Measurements from ENCODE around the gene TP63.

Gene TP63

GRCh38 chr3:189720736-189721417 is 89.7 kb downstream of the TP63 start:
- Histone ChIP-seq H3K27ac (ENCODE audit: insufficient read depth in 1 of 2, low read depth in 1 of 2, low read length in 2 of 2, poor library complexity in 1 of 2, severe bottlenecking in 2 of 2) (no peak overlapping the region), H3K4me3 (ENCODE audit: control insufficient read depth in 1 of 7, extremely low read depth in 1 of 7, insufficient read depth in 4 of 7, low read depth in 2 of 7, low read length in 6 of 7) (no peak overlapping the region), H3K9me3 (ENCODE audit: control extremely low read depth in 1 of 5, control insufficient read depth in 4 of 5, insufficient read depth in 2 of 5, low read depth in 1 of 5, low read length in 4 of 5) (no peaks in the 10 kb centered on the region), H3K36me3 (ENCODE audit: control insufficient read depth in 4 of 4, insufficient read depth in 4 of 4, low read length in 3 of 4) (no peaks in the 10 kb centered on the region), H3K27me3 (replicated peaks in 2 of 5; ENCODE audit: control insufficient read depth in 4 of 5, insufficient read depth in 5 of 5, low read length in 4 of 5) (peaks cover 0 to 1% (median 0%) of the 10 kb centered on the region in 5 experiments), H3K4me1 (ENCODE audit: control extremely low read depth in 1 of 4, control insufficient read depth in 4 of 4, insufficient read depth in 4 of 4, low read length in 3 of 4) (no peaks in the 10 kb centered on the region)
- 97% methylated on average over 3 of the region's 5 CpGs for WGBS (ENCODE audit: insufficient coverage)
- CTCF ChIA-PET = no interaction called here
- no peak for DNase-seq
- POLR2A ChIA-PET = no interaction called here

DNA sequence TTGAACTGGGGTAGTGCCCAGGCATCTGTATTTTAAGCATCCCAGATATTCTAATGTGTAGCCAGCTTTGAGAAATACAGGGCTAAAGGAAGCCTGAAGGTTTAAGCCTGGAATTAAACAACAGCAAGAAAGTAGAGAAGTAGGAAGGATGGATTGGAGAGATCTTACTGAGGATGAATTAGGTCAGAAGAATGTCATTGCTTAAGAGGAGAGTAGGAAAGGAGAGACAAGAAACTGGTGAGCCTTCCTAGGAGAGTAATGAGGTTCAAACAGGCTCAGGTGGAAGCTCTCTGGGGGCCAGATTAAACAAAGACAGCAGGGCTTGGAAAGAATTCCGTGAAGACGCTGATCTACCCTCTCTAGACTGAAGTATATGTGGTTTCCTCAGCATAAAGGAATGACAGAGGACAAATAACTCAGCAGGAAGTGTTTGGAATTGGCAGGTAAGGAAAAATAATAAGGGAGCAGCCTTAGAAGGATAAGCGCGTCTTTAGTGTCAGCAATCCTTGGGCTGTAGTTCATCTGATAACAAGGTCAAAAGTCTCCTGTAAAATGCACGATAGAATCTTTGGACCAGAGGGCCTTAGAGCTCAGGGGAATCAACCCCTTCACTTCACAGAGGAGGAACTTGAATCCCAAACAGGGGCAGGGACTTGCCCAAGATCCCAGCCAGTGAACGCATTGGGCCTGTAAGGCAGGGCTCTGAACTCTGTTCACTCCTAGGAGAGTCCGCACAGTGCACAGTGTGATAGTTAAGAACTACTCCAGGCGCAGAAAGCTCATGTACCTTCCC is 90.9 kb downstream of the TP63 start:
- Histone ChIP-seq H3K4me3 (ENCODE audit: control insufficient read depth in 1 of 7, extremely low read depth in 1 of 7, insufficient read depth in 4 of 7, low read depth in 2 of 7, low read length in 6 of 7) (no peak overlapping the region), H3K27me3 (replicated peaks in 2 of 5; ENCODE audit: control insufficient read depth in 4 of 5, insufficient read depth in 5 of 5, low read length in 4 of 5) (peaks cover 0 to 1% (median 0%) of the 10 kb centered on the region in 5 experiments), H3K27ac (ENCODE audit: insufficient read depth in 1 of 2, low read depth in 1 of 2, low read length in 2 of 2, poor library complexity in 1 of 2, severe bottlenecking in 2 of 2) (no peak overlapping the region), H3K9me3 (ENCODE audit: control extremely low read depth in 1 of 5, control insufficient read depth in 4 of 5, insufficient read depth in 2 of 5, low read depth in 1 of 5, low read length in 4 of 5) (no peaks in the 10 kb centered on the region), H3K36me3 (ENCODE audit: control insufficient read depth in 4 of 4, insufficient read depth in 4 of 4, low read length in 3 of 4) (no peaks in the 10 kb centered on the region), H3K4me1 (ENCODE audit: control extremely low read depth in 1 of 4, control insufficient read depth in 4 of 4, insufficient read depth in 4 of 4, low read length in 3 of 4) (no peaks in the 10 kb centered on the region)
- CTCF ChIA-PET = no interaction called here
- WGBS (ENCODE audit: insufficient coverage) = 98% methylated on average over 8 of the region's 8 CpGs
- no peak for DNase-seq
- POLR2A ChIA-PET = no interaction called here

DNA sequence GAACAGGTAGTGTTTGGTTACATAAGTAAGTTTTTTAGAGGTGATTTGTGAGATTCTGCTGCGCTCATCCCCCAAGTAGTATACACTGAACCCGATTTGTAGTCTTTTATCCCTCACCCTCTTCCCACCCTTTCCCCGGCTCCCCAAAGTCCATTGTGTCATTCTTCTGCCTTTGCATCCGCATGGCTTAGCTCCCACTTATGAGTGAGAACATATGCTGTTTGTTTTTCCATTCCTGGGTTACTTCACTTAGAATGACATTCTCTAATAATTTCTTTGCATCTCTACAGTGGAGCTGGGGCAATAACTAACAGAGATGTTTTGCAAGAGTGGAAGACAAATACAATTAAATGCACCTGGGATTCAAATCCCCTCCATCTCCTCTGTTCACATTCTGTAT is 93.2 kb downstream of the TP63 start:
- WGBS (ENCODE audit: insufficient coverage) = no CpG with 5 or more reads among the region's 4 CpGs
- Histone ChIP-seq H3K4me1 (ENCODE audit: control extremely low read depth in 1 of 4, control insufficient read depth in 4 of 4, insufficient read depth in 4 of 4, low read length in 3 of 4) (no peaks in the 10 kb centered on the region), H3K9me3 (ENCODE audit: control extremely low read depth in 1 of 5, control insufficient read depth in 4 of 5, insufficient read depth in 2 of 5, low read depth in 1 of 5, low read length in 4 of 5) (no peaks in the 10 kb centered on the region), H3K27ac (ENCODE audit: insufficient read depth in 1 of 2, low read depth in 1 of 2, low read length in 2 of 2, poor library complexity in 1 of 2, severe bottlenecking in 2 of 2) (no peak overlapping the region), H3K27me3 (replicated peaks in 2 of 5; ENCODE audit: control insufficient read depth in 4 of 5, insufficient read depth in 5 of 5, low read length in 4 of 5) (peaks cover 0 to 1% (median 0%) of the 10 kb centered on the region in 5 experiments), H3K36me3 (ENCODE audit: control insufficient read depth in 4 of 4, insufficient read depth in 4 of 4, low read length in 3 of 4) (no peaks in the 10 kb centered on the region), H3K4me3 (ENCODE audit: control insufficient read depth in 1 of 7, extremely low read depth in 1 of 7, insufficient read depth in 4 of 7, low read depth in 2 of 7, low read length in 6 of 7) (no peak overlapping the region)
- no peak for DNase-seq
- ChIA-PET CTCF (no interaction called here), POLR2A (interaction anchor here (0.7 kb wide), 1 partner anchor 226 kb away, joined by 5 read pairs; no protein-coding TSS in a partner anchor)

DNA sequence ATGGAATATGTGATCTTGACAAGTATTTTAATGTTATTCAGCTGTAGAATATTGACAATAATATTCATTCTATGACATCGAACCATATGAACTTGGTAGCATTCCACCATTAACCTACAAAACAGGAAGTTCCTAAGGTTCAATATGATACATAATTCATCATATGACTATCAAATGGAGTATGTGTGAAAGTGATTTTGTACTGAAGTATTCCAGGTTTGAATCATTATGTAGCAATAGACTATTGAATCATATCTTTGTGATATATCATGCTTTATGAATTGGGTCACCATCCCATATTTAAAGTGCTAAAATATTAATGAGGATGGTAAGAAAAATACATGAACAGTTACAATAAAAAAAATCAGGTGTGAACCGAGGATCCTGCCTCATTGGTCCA is 95.1 kb downstream of the TP63 start:
- DNase-seq = no peak
- H3K27me3 ChIP-seq (replicated peaks in 2 of 5; ENCODE audit: control insufficient read depth in 4 of 5, insufficient read depth in 5 of 5, low read length in 4 of 5) = peaks cover 0 to 1% (median 0%) of the 10 kb centered on the region in 5 experiments
- WGBS (ENCODE audit: insufficient coverage) = 100% methylated on average over 1 of the region's 2 CpGs
- no peak overlapping the region for H3K4me3 ChIP-seq (ENCODE audit: control insufficient read depth in 1 of 7, extremely low read depth in 1 of 7, insufficient read depth in 4 of 7, low read depth in 2 of 7, low read length in 6 of 7)
- ChIA-PET POLR2A (no interaction called here), CTCF (no interaction called here)
- H3K36me3 ChIP-seq (ENCODE audit: control insufficient read depth in 4 of 4, insufficient read depth in 4 of 4, low read length in 3 of 4) = no peaks in the 10 kb centered on the region
- H3K27ac ChIP-seq (ENCODE audit: insufficient read depth in 1 of 2, low read depth in 1 of 2, low read length in 2 of 2, poor library complexity in 1 of 2, severe bottlenecking in 2 of 2) = no peak overlapping the region
- no peaks in the 10 kb centered on the region for H3K9me3 ChIP-seq (ENCODE audit: control extremely low read depth in 1 of 5, control insufficient read depth in 4 of 5, insufficient read depth in 2 of 5, low read depth in 1 of 5, low read length in 4 of 5)
- no peaks in the 10 kb centered on the region for H3K4me1 ChIP-seq (ENCODE audit: control extremely low read depth in 1 of 4, control insufficient read depth in 4 of 4, insufficient read depth in 4 of 4, low read length in 3 of 4)

DNA sequence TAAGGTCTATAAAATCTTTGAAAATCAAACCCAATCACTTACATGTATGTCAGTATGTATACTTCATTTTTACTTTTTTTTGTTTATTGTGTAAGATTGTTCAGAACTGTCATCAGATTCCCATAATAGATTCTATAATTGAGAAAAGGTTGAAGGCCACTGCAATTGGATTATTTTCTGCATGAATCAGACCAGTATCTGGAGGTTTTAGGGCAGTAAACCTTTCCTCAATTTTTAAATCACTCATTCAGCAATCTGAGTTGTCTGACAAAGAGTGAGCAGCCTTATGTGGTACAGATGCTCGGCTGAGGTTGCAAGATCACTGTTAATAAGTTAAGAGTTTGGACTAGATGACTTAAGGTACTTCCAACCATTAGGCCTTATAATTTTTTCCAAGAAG is 96.0 kb downstream of the TP63 start:
- DNase-seq = no peak
- no peaks in the 10 kb centered on the region for H3K27me3 ChIP-seq (replicated peaks in 2 of 5; ENCODE audit: control insufficient read depth in 4 of 5, insufficient read depth in 5 of 5, low read length in 4 of 5)
- no peaks in the 10 kb centered on the region for H3K9me3 ChIP-seq (ENCODE audit: control extremely low read depth in 1 of 5, control insufficient read depth in 4 of 5, insufficient read depth in 2 of 5, low read depth in 1 of 5, low read length in 4 of 5)
- CTCF ChIA-PET = no interaction called here
- no peak overlapping the region for H3K4me3 ChIP-seq (ENCODE audit: control insufficient read depth in 1 of 7, extremely low read depth in 1 of 7, insufficient read depth in 4 of 7, low read depth in 2 of 7, low read length in 6 of 7)
- no peak overlapping the region for H3K27ac ChIP-seq (ENCODE audit: insufficient read depth in 1 of 2, low read depth in 1 of 2, low read length in 2 of 2, poor library complexity in 1 of 2, severe bottlenecking in 2 of 2)
- POLR2A ChIA-PET = no interaction called here
- no peaks in the 10 kb centered on the region for H3K4me1 ChIP-seq (ENCODE audit: control extremely low read depth in 1 of 4, control insufficient read depth in 4 of 4, insufficient read depth in 4 of 4, low read length in 3 of 4)
- WGBS (ENCODE audit: insufficient coverage) = no CpG with 5 or more reads among the region's 1 CpG
- no peaks in the 10 kb centered on the region for H3K36me3 ChIP-seq (ENCODE audit: control insufficient read depth in 4 of 4, insufficient read depth in 4 of 4, low read length in 3 of 4)

GRCh38 chr3:189727898-189728297 is 96.7 kb downstream of the TP63 start:
- Histone ChIP-seq H3K9me3 (ENCODE audit: control extremely low read depth in 1 of 5, control insufficient read depth in 4 of 5, insufficient read depth in 2 of 5, low read depth in 1 of 5, low read length in 4 of 5) (no peaks in the 10 kb centered on the region), H3K36me3 (ENCODE audit: control insufficient read depth in 4 of 4, insufficient read depth in 4 of 4, low read length in 3 of 4) (no peaks in the 10 kb centered on the region), H3K4me1 (ENCODE audit: control extremely low read depth in 1 of 4, control insufficient read depth in 4 of 4, insufficient read depth in 4 of 4, low read length in 3 of 4) (no peaks in the 10 kb centered on the region), H3K4me3 (ENCODE audit: control insufficient read depth in 1 of 7, extremely low read depth in 1 of 7, insufficient read depth in 4 of 7, low read depth in 2 of 7, low read length in 6 of 7) (no peak overlapping the region), H3K27me3 (replicated peaks in 2 of 5; ENCODE audit: control insufficient read depth in 4 of 5, insufficient read depth in 5 of 5, low read length in 4 of 5) (no peaks in the 10 kb centered on the region), H3K27ac (ENCODE audit: insufficient read depth in 1 of 2, low read depth in 1 of 2, low read length in 2 of 2, poor library complexity in 1 of 2, severe bottlenecking in 2 of 2) (no peak overlapping the region)
- no peak for DNase-seq
- ChIA-PET CTCF (interaction anchor here (0.6 to 0.8 kb wide), 2 partner anchors 1200 to 1641 kb away, joined by 3 to 4 read pairs; no protein-coding TSS in a partner anchor), POLR2A (no interaction called here)
- 100% methylated on average over 2 of the region's 4 CpGs for WGBS (ENCODE audit: insufficient coverage)

DNA sequence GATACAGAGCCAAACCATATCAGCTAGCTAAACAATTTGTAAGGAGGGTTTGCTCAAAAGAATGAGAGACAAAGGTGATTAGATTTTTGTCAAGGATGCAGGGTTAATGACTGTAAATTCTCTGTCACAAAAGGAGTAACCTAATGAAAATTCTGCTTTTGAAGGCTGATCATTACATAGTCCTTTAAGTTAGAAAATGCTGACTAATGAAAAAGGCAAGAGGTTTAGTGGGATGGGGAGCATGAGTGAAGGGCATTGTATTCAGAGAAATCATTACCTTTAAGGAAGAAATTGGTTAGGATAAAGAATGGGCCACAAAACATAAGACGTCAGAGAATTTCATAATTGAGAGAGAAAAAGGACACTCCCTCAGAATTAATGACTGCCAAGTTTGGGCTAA is 97.7 kb downstream of the TP63 start:
- DNase-seq = no peak
- CTCF ChIA-PET = interaction anchor here (0.8 kb wide), 1 partner anchor 1199 kb away, joined by 3 read pairs; no protein-coding TSS in a partner anchor
- POLR2A ChIA-PET = no interaction called here
- Histone ChIP-seq H3K27me3 (replicated peaks in 2 of 5; ENCODE audit: control insufficient read depth in 4 of 5, insufficient read depth in 5 of 5, low read length in 4 of 5) (no peaks in the 10 kb centered on the region), H3K4me3 (ENCODE audit: control insufficient read depth in 1 of 7, extremely low read depth in 1 of 7, insufficient read depth in 4 of 7, low read depth in 2 of 7, low read length in 6 of 7) (no peak overlapping the region), H3K27ac (ENCODE audit: insufficient read depth in 1 of 2, low read depth in 1 of 2, low read length in 2 of 2, poor library complexity in 1 of 2, severe bottlenecking in 2 of 2) (no peak overlapping the region), H3K9me3 (ENCODE audit: control extremely low read depth in 1 of 5, control insufficient read depth in 4 of 5, insufficient read depth in 2 of 5, low read depth in 1 of 5, low read length in 4 of 5) (no peaks in the 10 kb centered on the region), H3K36me3 (ENCODE audit: control insufficient read depth in 4 of 4, insufficient read depth in 4 of 4, low read length in 3 of 4) (no peaks in the 10 kb centered on the region), H3K4me1 (ENCODE audit: control extremely low read depth in 1 of 4, control insufficient read depth in 4 of 4, insufficient read depth in 4 of 4, low read length in 3 of 4) (no peaks in the 10 kb centered on the region)
- WGBS (ENCODE audit: insufficient coverage) = no CpG with 5 or more reads among the region's 1 CpG
